CD14-positive monocyte (primary cell): ENCODE data around the gene UST. TPM values are rescaled to one million over a fixed set of nuclear protein-coding genes. Genes with fewer than 3 reads are reported as not detected.

Experiments
- DNase-seq, 3 donors: peaks; one replicate each; pipeline ENCODE4 v3.0.0-alpha.2; 2011 to 2022
- H2AFZ ChIP-seq: 2 replicates; pipeline ENCODE4 v1.6.0; 2012; ENCODE audit warnings: mild to moderate bottlenecking, low read depth, low read length, inconsistent platforms; ENCODE audit not compliant: insufficient read depth, poor library complexity, severe bottlenecking
- H3K27ac ChIP-seq, 2 donors: 1 replicate in 1 of 2; 2 replicates in 1 of 2; pipeline ENCODE4 v1.5.1; 2012 to 2013; ENCODE audit warnings: low read length in 2 of 2, control low read depth in 1 of 2, inconsistent platforms in 1 of 2, low read depth in 1 of 2, mild to moderate bottlenecking in 1 of 2
- H3K27me3 ChIP-seq, 2 donors: one replicate each; pipeline versions ENCODE4 v1.6.0 to v1.6.1; 2011 to 2013; ENCODE audit warnings: low read length in 2 of 2; ENCODE audit not compliant: control insufficient read depth in 2 of 2, insufficient read depth in 2 of 2
- H3K36me3 ChIP-seq, 2 donors: replicated peaks in 1 of 2; 1 replicate in 1 of 2; 2 replicates in 1 of 2; pipeline versions ENCODE4 v1.5.1 to v1.6.1; 2012 to 2013; ENCODE audit warnings: low read length in 2 of 2, control low read depth in 1 of 2, inconsistent platforms in 1 of 2, mild to moderate bottlenecking in 1 of 2; ENCODE audit not compliant: insufficient read depth in 2 of 2, control insufficient read depth in 1 of 2
- H3K4me1 ChIP-seq, 2 donors: 1 replicate in 1 of 2; 2 replicates in 1 of 2; pipeline versions ENCODE4 v1.5.1 to v1.6.1; 2012 to 2013; ENCODE audit warnings: low read length in 2 of 2, control low read depth in 1 of 2, inconsistent platforms in 1 of 2, mild to moderate bottlenecking in 1 of 2, moderate library complexity in 1 of 2; ENCODE audit not compliant: insufficient read depth in 2 of 2, control insufficient read depth in 1 of 2
- H3K4me2 ChIP-seq: replicated peaks from 2 replicates; pipeline ENCODE3; 2012; ENCODE audit warnings: low read length, moderate library complexity, mild to moderate bottlenecking; ENCODE audit not compliant: poor library complexity, severe bottlenecking; ENCODE audit errors: extremely low read depth
- H3K4me3 ChIP-seq, 3 experiments: fragments of 200-600 bp in 1 of 3; sonication (generic) in 1 of 3; replicated peaks in 1 of 3; 1 replicate in 2 of 3; 2 replicates in 1 of 3; pipeline ENCODE4 v1.5.1; 2011 to 2013; ENCODE audit warnings: low read length in 3 of 3, mild to moderate bottlenecking in 3 of 3, control low read depth in 2 of 3, low read depth in 2 of 3, inconsistent platforms in 1 of 3, moderate library complexity in 1 of 3
- H3K79me2 ChIP-seq: 2 replicates; pipeline ENCODE4 v1.6.0; 2012; ENCODE audit warnings: mild to moderate bottlenecking, control low read depth, inconsistent platforms, low read length, moderate library complexity; ENCODE audit not compliant: insufficient read depth
- H3K9ac ChIP-seq: 2 replicates; pipeline ENCODE4 v1.6.0; 2017; ENCODE audit warnings: low read length, mild to moderate bottlenecking; ENCODE audit not compliant: insufficient read depth, poor library complexity, severe bottlenecking
- H3K9me3 ChIP-seq, 2 donors: replicated peaks in 1 of 2; 1 replicate in 1 of 2; 2 replicates in 1 of 2; pipeline versions ENCODE4 v1.5.1 to v1.6.1; 2012 to 2013; ENCODE audit warnings: low read length in 2 of 2, control low read depth in 1 of 2; ENCODE audit not compliant: control insufficient read depth in 1 of 2, insufficient read depth in 1 of 2
- H4K20me1 ChIP-seq: 2 replicates; pipeline ENCODE4 v1.6.0; 2012; ENCODE audit warnings: mild to moderate bottlenecking, low read length, control low read depth, moderate library complexity; ENCODE audit not compliant: insufficient read depth
- H3K27ac Mint-ChIP-seq, 7 donors: one replicate each; pipeline ENCODE4 v1.8.0; 2020; ENCODE audit warnings: mild to moderate bottlenecking in 7 of 7, mixed read lengths in 7 of 7, moderate library complexity in 6 of 7, inconsistent platforms in 2 of 7
- H3K27me3 Mint-ChIP-seq, 3 donors: one replicate each; pipeline ENCODE4 v1.8.0; 2021 to 2022; ENCODE audit warnings: low read depth in 3 of 3, mild to moderate bottlenecking in 3 of 3, mixed read lengths in 3 of 3, moderate library complexity in 3 of 3, inconsistent platforms in 1 of 3
- H3K36me3 Mint-ChIP-seq, 2 donors: one replicate each; pipeline ENCODE4 v1.8.0; 2020; ENCODE audit warnings: mixed read lengths in 2 of 2, inconsistent platforms in 1 of 2, mild to moderate bottlenecking in 1 of 2
- H3K4me1 Mint-ChIP-seq: one replicate; pipeline ENCODE4 v1.8.0; 2020; ENCODE audit warnings: mild to moderate bottlenecking, mixed read lengths
- H3K4me3 Mint-ChIP-seq, 2 donors: one replicate each; pipeline ENCODE4 v1.8.0; 2020; ENCODE audit warnings: mild to moderate bottlenecking in 2 of 2, mixed read lengths in 2 of 2, moderate library complexity in 1 of 2
- H3K9me3 Mint-ChIP-seq, 7 donors: one replicate each; pipeline ENCODE4 v1.8.0; 2020 to 2022; ENCODE audit warnings: mixed read lengths in 7 of 7, mild to moderate bottlenecking in 6 of 7, moderate library complexity in 6 of 7, inconsistent platforms in 2 of 7
- CTCF ChIP-seq: fragments of 200-600 bp; IDR thresholded peaks from one replicate; pipeline ENCODE4 v1.8.0; 2022; ENCODE audit warnings: antibody characterized with exemption, mild to moderate bottlenecking
- WGBS: methylation state at CpG from one replicate; pipeline ENCODE4 v1.1.5; 2013; ENCODE audit warnings: missing lambda C conversion rate; ENCODE audit not compliant: insufficient coverage; 5-methylcytosine and 5-hydroxymethylcytosine counted together
- intact Hi-C, 2 donors: fragments of 100-400 bp; cut with micrococcal nuclease; formaldehyde crosslinking; loops; one replicate each; pipeline versions ENCODE4 v1.15.0 to v1.15.1; 2023
- polyA plus RNA-seq, 3 donors: library from polyadenylated mRNA; depleted of rRNA in 1 of 3; unstranded in 2 of 3; stranded (reverse) in 1 of 3; fragments of 300-500 nt in 2 of 3; fragments of >200 nt in 1 of 3; fragmentation: Illumina TruSeq in 2 of 3; gene quantifications; 1 replicate in 2 of 3; 2 replicates in 1 of 3; pipeline ENCODE4 v1.2.3, GENCODE V29; 2012 to 2021

Gene UST
- polyA plus RNA-seq, 3 donors: 0.33 to 0.53 (median 0.48) TPM

GRCh38 chr6:149077208-149077607 is 330.4 kb downstream of the UST start:
- Mint-ChIP-seq H3K4me1 (peaks cover 18% of the 10 kb centered on the region), H3K4me3 (no peak overlapping the region), H3K36me3 (no peaks in the 10 kb centered on the region), H3K9me3 (no peaks in the 10 kb centered on the region), H3K27me3 (no peaks in the 10 kb centered on the region), H3K27ac (no peak overlapping the region)
- Histone ChIP-seq H2AFZ (no peak overlapping the region), H3K9me3 (no peaks in the 10 kb centered on the region), H3K79me2 (no peaks in the 10 kb centered on the region), H3K4me1 (peaks cover 12 to 20% of the 10 kb centered on the region in 2 donors), H3K4me2 (no peak overlapping the region), H3K4me3 (no peak overlapping the region), H3K27me3 (no peaks in the 10 kb centered on the region), H3K36me3 (no peaks in the 10 kb centered on the region), H3K9ac (no peak overlapping the region), H3K27ac (no peak overlapping the region), H4K20me1 (no peaks in the 10 kb centered on the region)
- intact Hi-C loops: no loop called here
- WGBS: 100% methylated on average over 3 of the region's 6 CpGs
- DNase-seq: no peak
- no peak for TF ChIP-seq CTCF

GRCh38 chr6:149078211-149078782 is 331.5 kb downstream of the UST start:
- DNase-seq: no peak
- Mint-ChIP-seq H3K27me3 (no peaks in the 10 kb centered on the region), H3K4me3 (no peak overlapping the region), H3K36me3 (no peaks in the 10 kb centered on the region), H3K27ac (no peak overlapping the region), H3K9me3 (no peaks in the 10 kb centered on the region), H3K4me1 (peaks cover 24% of the 10 kb centered on the region)
- Histone ChIP-seq H3K4me3 (no peak overlapping the region), H3K4me1 (peaks cover 12 to 20% of the 10 kb centered on the region in 2 donors), H3K4me2 (no peak overlapping the region), H3K9me3 (no peaks in the 10 kb centered on the region), H3K36me3 (no peaks in the 10 kb centered on the region), H2AFZ (no peak overlapping the region), H3K79me2 (no peaks in the 10 kb centered on the region), H3K27me3 (no peaks in the 10 kb centered on the region), H3K9ac (no peak overlapping the region), H4K20me1 (no peaks in the 10 kb centered on the region), H3K27ac (no peak overlapping the region)
- intact Hi-C loops: no loop called here
- no peak for TF ChIP-seq CTCF
- 95% methylated on average over 7 of the region's 10 CpGs for WGBS
